Measurements from ENCODE around the gene C5AR2. TPM values are rescaled to one million over a fixed set of nuclear protein-coding genes. Genes with fewer than 3 reads are reported as not detected.

C5AR2 gene
- polyA plus RNA-seq, 1 donor (not counting 4 experiments of a cell fraction or from before 2014, with no cell fraction given), result not detected

- Histone ChIP-seq H3K9me3 (ENCODE audit: control insufficient read depth, low read depth, low read length) (no peaks in the 10 kb centered on the region), H3K4me1 (ENCODE audit: control insufficient read depth, extremely low read depth, insufficient read depth, low read length) (no peaks in the 10 kb centered on the region), H3K79me2 (ENCODE audit: control insufficient read depth, insufficient read depth, low read length) (no peaks in the 10 kb centered on the region), H3K27ac (ENCODE audit: control insufficient read depth, insufficient read depth, low read length) (no peak overlapping the region), H3K4me3 (ENCODE audit: control insufficient read depth in 2 of 3, extremely low read depth in 1 of 3, insufficient read depth in 2 of 3, low read depth in 1 of 3, low read length in 3 of 3) (no peak overlapping the region), H3K36me3 (ENCODE audit: control insufficient read depth in 2 of 2, extremely low read depth in 1 of 2, insufficient read depth in 2 of 2, low read length in 2 of 2) (peaks cover 29 to 55% of the 10 kb centered on the region in 2 experiments), H2AFZ (ENCODE audit: control insufficient read depth, low read length) (no peak overlapping the region), H4K20me1 (ENCODE audit: control insufficient read depth, extremely low read depth, insufficient read depth, low read length) (no peaks in the 10 kb centered on the region), H3K4me2 (ENCODE audit: control insufficient read depth, extremely low read depth, insufficient read depth, low read depth, low read length) (no peak overlapping the region), H3K9ac (ENCODE audit: control insufficient read depth, extremely low read depth, insufficient read depth, low read length) (no peak overlapping the region), H3K27me3 (ENCODE audit: control insufficient read depth, extremely low read depth, insufficient read depth, low read length) (no peaks in the 10 kb centered on the region), H3K9me1 (ENCODE audit: control insufficient read depth, extremely low read depth, insufficient read depth, low read length) (no peaks in the 10 kb centered on the region)
- DNase-seq (ENCODE audit: low read depth, low spot score) (no peak), FAIRE-seq (no peak)
- dilution Hi-C loops (cut with MboI; ENCODE audit: extremely low pct_ligation_motif_present, low sequenced_read_pairs), result no loop called here
- TF ChIP-seq CTCF (optimal IDR thresholded peaks at IDR 0.05 in 1 of 3, IDR thresholded peaks at IDR 0.05 in 1 of 3, conservative IDR thresholded peaks at IDR 0.05 in 1 of 3; ENCODE audit: extremely low read depth in 1 of 3, insufficient read depth in 2 of 3, low read length in 3 of 3), result no peak
- no peak for TF ChIP-seq EZH2 (IDR thresholded peaks at IDR 0.05; ENCODE audit: low read length)
Observed at GRCh38 chr19:47376589-47377144, 44.7 kb downstream of the C5AR2 start.

GRCh38 chr19:47377208-47377701 lies 45.3 kb downstream of the C5AR2 start:
- dilution Hi-C loops (cut with MboI; ENCODE audit: extremely low pct_ligation_motif_present, low sequenced_read_pairs), result no loop called here

More at GRCh38 chr19:47377208-47377701, 45.3 kb downstream of the C5AR2 start:
- TF ChIP-seq EZH2 (IDR thresholded peaks at IDR 0.05; ENCODE audit: low read length), result no peak
- no peak for TF ChIP-seq CTCF (optimal IDR thresholded peaks at IDR 0.05 in 1 of 3, IDR thresholded peaks at IDR 0.05 in 1 of 3, conservative IDR thresholded peaks at IDR 0.05 in 1 of 3; ENCODE audit: extremely low read depth in 1 of 3, insufficient read depth in 2 of 3, low read length in 3 of 3)
- Histone ChIP-seq H3K36me3 (ENCODE audit: control insufficient read depth in 2 of 2, extremely low read depth in 1 of 2, insufficient read depth in 2 of 2, low read length in 2 of 2) (peaks cover 31 to 56% of the 10 kb centered on the region in 2 experiments), H3K27ac (ENCODE audit: control insufficient read depth, insufficient read depth, low read length) (no peak overlapping the region), H3K79me2 (ENCODE audit: control insufficient read depth, insufficient read depth, low read length) (no peaks in the 10 kb centered on the region), H3K9me3 (ENCODE audit: control insufficient read depth, low read depth, low read length) (no peaks in the 10 kb centered on the region), H3K9me1 (ENCODE audit: control insufficient read depth, extremely low read depth, insufficient read depth, low read length) (no peaks in the 10 kb centered on the region), H3K9ac (ENCODE audit: control insufficient read depth, extremely low read depth, insufficient read depth, low read length) (no peak overlapping the region), H2AFZ (ENCODE audit: control insufficient read depth, low read length) (no peak overlapping the region), H3K27me3 (ENCODE audit: control insufficient read depth, extremely low read depth, insufficient read depth, low read length) (no peaks in the 10 kb centered on the region), H4K20me1 (ENCODE audit: control insufficient read depth, extremely low read depth, insufficient read depth, low read length) (no peaks in the 10 kb centered on the region), H3K4me2 (ENCODE audit: control insufficient read depth, extremely low read depth, insufficient read depth, low read depth, low read length) (no peak overlapping the region), H3K4me1 (ENCODE audit: control insufficient read depth, extremely low read depth, insufficient read depth, low read length) (no peaks in the 10 kb centered on the region), H3K4me3 (ENCODE audit: control insufficient read depth in 2 of 3, extremely low read depth in 1 of 3, insufficient read depth in 2 of 3, low read depth in 1 of 3, low read length in 3 of 3) (no peak overlapping the region)
- FAIRE-seq (no peak), DNase-seq (ENCODE audit: low read depth, low spot score) (no peak)

All from keratinocyte (primary cell).